SKM-1 treated with dmso at 0.1 percent for 144 hours (cell line): ENCODE results near the gene MPPE1.
"Not testable (repeated sequence)": the region's sequence is repeated elsewhere in the genome, so short reads cannot be mapped to it uniquely, and the experiment has no call there.

ENCODE experiments used
- DNase-seq: peaks from one replicate; lab custom pipeline; 2025; ENCODE audit not compliant: unreplicated experiment; lab: John Stamatoyannopoulos, UW

MPPE1 gene

DNA sequence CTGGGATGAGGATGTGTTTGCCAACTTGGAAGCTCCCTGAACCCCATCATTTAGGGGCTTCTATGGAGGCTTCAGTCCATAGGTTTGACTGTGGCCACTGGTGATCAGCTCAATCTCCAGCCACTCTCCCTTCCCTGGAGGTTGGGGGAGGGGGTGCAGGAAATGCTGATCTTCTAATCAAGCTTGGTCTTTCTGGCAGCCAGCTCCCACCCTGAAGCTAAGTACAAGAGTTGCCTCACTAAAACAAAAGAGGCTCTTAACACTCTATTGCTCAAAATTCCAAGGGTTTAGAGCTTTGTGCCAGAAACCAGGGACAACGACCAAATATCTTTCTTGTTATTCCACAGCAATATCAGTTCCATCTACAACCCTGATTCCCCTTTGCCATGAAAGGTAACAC, 19.4 kb upstream of the MPPE1 start:
- DNase-seq = no peak

DNA sequence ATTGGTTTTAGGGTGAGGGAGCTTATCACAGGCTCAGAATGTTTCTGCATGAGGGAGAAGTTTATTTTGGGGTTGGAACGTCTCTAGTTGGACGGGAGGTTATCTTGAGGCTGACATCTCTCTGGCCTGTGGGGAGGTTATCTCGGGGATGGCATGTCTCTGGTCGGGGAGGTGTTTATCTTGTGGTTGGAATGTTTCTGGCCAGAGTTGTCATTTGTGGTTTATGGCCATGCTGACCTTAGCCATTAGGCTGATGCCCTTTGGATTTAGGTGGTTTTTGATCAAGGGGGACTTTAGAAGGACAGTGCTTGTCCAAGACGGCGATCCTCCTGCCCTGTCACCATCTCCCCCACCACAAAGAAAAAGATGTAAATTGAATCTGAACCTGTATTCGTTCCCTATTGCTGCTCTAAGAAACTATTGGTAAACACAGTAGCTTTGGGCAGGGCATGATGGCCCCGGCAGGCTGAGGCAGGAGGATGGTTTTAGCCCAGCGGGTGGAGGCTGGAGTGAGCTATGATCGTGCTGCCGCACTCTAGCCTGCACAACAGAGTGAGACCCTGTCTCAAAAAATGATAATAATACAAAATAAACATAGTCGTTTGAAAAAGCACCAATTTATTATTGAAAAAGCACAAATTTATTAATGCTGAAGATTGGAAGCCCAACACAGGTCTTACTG, 17.8 kb upstream of the MPPE1 start:
- DNase-seq = no peak

DNA sequence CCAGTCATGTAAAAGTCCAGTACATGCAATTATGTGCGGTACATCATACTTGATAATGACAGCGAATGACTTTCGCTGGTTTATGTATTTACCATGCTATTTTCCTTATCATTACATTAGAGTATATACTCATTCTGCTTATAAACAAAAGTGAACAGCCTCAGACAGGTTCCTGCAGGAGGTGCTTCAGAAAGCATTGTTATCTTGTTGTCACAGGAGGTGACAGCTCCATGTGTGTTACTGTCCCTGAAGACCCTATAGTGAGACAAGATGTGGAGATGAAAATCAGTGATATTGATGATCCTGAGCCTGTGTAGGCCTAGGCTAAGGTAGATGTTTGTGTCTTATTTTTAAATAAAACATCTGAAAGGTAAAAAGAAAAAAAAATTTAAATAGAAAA, 15.3 kb upstream of the MPPE1 start:
- no peak for DNase-seq

DNA sequence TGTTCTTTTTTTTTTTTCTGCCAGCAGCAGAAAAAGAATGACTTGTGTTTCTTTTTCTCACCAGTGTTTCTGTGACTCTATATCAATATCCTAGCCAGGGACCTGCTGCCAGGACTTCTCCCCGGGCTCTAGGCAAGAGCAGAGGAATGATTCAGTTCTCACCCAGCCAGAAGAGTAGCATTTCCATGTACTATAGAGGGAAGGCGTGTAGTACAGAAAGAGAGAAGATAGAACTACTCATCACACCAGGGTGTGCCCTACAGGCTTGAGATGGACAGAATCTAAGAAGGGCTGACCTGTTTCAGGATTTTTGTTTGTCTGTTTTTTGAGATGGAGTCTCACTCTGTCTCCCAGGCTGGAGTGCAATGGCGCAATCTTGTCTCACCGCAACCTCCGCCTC, 11.4 kb upstream of the MPPE1 start:
- DNase-seq = not testable (repeated sequence)

DNA sequence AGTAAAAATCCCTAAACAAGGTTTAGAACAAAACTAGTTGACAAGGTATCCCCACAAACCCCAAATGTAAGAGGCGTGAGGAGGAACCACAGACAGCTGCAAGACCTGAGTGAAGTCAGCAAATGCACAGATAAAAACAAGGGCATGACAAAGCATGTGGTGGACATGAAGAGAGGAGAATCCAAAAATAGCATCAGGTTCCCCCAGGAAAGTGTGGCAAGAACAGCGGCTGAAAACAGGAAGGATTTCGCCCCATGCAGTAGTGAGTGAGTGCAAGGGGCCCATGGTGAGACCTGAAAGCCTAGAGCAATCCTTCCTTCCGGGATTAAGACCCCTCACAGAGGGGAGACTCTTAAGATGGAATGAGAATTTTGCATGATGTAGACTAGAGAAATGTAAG, 8.8 kb upstream of the MPPE1 start:
- DNase-seq = peak; percentile 93

DNA sequence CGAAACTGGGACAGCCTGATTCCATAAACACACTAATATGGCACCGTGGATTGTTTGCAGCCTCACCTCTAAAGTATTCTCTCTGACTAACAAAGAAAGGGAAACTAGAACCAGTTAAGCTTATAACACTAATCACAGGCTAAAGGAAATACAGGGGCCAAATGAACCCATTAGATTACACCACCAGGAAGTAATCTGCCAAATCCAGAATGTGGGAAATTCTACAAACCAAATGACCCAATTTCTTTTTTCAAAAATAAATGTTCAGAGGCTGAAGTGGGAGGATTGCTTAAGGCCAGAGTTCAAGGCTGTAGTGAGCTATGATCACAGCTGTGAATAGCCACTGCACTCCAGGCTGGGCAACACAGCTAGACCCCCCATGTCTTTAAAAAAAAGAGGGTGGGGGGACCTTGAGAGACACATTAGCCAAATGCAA, 1.5 kb upstream of the MPPE1 start:
- DNase-seq = no peak

DNA sequence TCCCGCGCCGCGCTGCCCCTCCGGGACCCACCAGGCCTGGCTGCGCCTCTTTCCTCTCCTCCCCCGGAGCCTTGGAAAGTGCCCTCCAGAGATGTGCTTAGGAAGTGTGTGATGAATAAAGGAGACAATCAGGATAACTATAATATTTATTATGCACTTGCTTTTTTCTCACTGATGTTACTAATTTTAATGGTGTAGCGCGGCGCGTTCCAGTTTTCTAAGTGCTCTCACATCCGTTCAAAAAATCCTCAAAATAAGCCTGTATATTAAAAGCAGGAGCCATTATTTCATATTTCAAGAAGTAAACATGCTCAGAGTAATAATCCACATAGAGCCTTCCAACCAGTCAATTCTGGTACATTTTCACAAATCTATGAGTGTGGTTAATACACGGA, 941 bp upstream of the MPPE1 start:
- DNase-seq = no peak

DNA sequence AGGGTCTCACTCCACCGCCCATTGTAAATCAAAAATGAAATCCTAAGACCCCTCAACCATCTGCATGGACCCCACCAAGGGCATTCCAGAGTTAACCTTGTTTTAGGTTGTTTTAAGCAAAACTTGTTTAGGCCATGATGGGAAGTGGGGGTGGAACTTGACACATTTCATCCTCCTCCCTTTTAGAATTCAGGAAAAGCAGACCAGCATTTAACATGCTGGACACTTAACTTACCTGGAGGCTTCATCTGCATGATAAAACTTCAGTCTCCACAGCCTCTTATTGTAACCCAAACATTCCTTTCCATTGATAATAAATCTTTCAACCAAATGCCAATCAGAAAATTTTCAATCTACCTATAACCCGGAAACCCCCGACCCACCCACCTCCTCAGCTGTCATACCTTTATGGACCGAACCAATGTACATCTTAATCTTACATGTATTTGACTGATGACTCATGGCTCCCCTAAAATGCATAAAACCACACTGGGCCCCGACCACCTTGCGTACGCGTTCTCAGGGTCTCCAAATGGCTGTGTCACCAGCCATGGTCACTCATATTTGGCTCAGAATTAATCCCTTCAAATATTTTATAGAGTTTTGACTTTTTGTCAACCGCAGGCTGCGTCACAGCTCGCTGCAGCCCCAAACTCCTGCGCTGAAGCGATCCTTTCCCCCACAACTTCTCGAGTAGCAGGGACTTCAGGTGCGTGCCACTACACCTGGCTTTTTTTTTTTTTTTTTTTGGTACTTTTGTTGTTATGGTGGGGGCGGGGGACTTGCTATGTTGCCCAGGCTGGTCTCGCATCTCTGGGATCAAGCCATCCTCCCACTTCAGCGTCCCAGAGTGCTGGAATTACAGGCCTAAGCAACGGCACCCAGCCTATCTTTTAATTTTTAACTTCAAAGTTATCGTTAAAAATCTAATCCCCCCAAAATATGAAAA, 917 bp downstream of the MPPE1 start:
- no peak for DNase-seq

DNA sequence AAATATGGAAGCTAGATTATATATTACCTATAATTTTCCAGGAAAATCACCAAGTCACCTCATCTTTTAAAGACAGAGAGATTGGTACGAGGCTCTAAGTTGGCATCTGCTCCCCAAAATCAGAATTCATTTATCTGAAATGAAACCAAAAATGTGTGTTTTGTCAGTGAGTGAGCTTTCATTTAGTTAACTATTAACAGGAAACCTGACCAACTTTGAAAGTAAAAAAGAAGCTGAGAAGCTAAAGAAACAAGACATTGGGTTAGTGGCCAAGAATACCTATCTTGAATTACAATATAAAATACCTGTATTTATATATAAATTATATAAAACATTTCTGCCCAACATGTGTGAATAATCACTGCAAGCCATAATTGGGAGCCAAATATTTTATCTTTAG, 1.9 kb downstream of the MPPE1 start:
- DNase-seq = no peak

DNA sequence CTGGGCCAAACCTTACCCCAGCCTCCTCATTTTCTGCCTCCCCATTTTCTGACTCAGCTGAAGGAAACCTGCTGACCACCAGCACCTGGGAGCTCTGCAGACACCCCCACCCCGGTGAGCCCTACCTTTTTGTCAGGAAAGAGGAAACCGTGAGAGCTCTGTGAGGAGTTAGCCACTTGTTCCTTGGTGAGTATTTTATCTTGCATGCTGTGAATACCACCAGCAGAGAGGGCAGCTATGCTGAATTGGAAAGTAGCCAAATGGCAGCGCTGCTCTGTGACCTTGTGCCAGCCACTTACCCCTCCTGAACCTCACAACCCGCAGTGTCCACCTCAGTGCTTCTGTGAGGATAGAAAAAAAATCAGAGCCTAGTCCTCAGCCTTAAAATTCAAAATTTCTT, 2.5 kb downstream of the MPPE1 start:
- DNase-seq = no peak

DNA sequence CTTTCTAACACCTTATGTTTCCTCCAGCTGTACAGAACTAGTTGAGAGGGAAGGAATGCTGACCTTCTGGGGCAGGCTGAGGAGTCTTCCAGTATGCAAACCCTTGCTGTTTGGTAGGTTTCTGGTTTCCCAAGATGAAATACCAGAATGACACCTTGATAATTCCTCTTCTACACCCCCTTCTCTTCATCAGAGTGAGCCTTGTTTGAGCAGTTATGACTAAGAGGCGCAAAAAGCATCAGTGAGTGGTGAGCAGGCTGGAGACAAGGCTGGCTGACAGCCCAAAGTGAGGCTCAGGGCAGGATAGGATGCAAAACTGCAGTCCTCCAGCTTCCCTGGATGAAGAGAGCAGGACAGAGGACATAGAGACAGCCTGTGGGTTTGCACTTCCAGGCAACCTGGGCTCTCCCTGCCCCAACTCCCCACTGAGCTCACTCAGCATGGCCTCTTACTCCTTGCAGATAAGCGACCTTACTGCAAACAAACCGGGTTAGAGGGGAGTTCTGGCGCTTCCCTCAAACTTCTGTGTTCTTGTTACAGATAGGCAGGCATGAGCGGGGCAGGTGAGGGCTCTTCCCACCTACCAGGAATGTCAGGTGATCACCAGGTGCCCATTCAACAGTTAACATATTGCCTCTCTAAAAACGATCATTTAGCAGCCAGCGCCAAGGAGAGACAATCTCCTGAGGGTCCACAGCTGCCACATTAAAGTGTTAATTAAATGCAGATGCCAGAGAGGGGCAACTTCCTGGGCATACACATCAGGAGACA, 5.4 kb downstream of the MPPE1 start:
- no peak for DNase-seq

DNA sequence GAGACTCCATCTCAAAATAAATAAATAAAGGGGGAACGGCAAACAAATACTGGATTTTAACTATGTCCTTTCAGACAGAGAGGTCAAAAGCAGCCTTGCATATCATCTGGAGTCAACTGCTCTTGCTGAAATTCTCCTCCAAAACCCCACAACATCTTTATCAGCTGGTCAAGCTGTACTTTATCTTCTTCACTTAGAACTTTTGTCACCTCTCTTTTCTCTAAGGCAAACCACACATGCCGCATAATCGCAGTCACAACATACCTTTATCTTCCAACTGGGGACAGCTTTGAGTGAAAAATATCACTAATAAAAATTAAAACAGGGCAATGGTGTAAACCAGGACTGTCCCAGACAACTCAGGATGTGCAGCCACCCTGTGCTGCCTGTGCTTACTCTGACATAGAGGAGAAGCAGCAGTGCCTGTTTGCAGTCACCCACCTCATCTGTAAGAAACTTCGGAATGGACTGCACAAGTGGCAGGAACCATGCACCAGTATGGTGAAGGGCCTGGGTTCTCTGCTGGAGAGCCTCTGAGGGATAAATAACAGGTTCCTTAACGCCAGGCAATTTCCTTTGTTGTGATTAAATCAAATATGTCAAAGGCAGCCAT, 6.2 kb downstream of the MPPE1 start:
- DNase-seq = no peak

DNA sequence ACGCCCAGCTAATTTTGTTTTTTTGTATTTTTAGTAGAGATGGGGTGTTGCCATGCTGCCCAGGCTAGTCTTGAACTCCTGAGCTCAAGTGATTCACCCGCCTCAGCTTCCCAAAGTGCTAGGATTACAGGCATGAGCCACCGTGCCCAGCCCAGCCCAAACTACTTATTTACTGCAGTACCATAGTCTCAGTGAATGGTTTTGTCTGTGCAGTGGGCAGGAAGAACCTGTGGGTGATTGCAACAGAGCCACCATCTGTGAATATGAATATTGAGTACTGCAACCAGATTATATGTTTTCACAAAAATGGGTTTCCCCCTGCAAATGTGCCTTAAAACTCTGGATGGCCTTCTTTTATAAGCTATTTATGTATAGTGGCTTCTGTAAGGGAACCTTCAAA, 9.1 kb downstream of the MPPE1 start:
- DNase-seq = no peak

DNA sequence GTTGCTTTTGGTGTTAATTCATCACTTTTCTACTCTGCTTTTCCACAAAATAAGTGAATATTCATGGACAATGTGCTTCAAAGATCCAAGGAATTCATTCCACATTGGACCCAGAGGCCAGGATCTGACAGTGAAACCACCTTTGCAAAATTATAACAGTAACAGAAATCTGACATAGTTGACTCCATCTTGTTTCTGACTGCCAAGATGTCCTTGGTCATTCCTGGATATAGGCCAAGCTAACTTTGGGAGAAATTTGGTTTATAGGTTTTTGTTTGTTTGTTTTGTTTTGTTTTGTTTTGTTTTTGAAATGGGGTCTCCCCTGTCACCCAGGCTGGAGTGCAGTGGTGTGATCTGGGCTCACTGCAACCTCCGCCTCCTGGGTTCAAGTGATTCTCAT, 10.3 kb downstream of the MPPE1 start:
- no peak for DNase-seq

DNA sequence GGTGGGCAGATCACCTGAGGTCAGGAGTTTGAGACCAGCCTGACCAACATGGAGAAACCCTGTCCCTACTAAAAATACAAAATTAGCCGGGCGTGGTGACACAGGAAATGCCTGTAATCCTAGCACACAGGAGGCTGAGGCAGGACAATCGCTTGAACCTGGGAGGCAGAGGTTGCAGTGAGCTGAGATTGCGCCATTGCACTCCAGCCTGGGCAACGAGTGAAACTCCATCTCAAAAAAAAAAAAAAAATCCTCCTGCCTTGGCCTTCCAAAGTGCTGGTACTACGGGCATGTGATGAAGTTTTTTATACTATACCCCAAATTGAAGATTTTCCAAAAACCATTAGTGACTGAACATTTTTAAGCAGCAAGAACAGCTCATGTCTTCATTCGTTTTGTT, 15.7 kb downstream of the MPPE1 start:
- DNase-seq = not testable (repeated sequence)

DNA sequence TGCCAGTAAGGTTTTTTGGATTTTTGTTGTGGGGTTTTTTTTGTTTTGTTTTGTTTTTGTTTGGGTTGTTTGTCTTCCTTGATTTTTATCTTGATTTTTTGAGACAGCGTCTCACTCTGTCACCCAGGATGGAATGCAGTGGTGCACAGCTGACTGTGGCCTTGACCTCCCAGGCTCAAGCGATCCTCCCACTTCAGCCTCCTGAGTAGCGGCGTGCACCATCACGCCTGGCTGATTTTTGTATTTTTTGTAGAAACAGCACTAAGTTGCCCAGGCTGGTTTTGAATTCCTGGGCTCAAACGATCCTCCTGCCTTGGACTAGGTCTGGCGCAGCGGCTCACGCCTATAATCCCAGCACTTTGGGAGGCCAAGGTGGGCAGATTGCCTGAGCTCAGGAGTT, 16.4 kb downstream of the MPPE1 start:
- DNase-seq = no peak

DNA sequence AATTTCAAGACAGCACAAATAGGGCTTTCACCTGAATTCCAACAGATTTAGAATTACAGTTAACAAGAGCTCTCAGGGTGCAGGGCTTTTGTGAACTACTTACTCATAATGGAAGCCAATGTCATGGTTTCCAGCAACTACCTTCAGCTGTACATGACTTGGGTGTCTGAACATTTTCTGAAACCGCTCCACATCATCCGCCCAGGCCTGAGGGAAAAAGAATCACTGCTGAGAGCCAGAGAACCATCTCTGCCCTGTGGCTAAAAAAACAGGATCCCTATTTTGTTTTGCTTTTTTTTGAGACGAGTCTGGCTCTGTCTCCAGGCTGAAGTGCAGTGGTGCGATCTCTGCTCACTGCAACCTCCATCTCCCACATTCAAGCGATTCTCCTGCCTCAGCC, 18.8 kb downstream of the MPPE1 start:
- DNase-seq = no peak

DNA sequence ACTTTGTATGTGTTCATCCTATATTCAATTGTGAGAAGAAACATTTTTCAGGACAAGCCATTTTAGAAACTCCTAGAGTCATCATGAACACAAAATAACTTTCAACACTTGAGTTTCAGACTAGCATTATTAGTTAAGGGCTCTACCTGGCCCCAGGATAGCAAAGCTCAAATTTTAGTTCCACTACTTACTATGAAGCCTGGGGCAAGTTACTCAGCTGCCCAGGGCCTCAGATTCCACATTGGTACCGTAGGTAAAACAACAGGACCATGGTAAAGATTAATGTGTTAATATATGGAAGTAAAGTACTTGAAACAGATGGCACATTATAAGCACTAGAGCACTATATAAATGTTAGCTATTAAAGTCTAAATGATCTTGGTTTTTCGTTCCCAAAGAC, 19.4 kb downstream of the MPPE1 start:
- no peak for DNase-seq

DNA sequence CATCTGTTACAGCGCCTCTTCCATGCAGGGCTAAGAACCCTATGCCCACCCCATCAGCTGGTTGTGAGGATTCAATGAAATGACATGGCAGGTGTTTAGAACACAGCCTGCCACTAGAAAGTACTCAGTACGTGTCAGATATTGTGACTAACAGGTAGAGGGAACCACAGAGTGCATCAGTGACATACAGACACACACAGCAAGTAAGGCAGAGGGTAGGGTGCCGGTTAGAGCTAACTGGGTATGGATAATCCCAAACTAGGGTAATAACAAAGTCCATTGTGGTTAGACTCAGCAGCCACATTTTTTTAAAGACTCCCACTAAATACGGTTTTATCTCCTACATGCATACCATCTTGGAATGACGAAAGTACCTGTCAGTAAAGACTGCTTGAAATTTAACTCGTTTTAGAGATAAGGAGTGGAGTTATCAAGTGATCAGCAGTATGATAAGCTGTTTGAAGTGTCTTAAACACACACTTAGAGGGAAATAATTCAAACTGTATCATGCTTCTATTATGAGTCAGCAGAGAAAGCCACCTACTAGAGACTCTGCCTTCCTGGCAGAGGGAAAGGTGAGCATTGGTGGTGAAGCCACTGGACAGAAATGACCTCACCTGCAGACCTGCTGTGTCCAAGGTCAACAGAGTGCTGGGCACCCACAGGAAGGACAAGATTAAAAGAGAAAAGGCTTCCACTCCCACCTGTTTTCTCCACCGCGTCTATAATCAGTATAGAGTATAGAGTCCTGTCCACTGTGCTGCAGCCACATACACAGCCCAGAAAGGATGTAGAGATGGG, 20.6 kb downstream of the MPPE1 start:
- DNase-seq = no peak

DNA sequence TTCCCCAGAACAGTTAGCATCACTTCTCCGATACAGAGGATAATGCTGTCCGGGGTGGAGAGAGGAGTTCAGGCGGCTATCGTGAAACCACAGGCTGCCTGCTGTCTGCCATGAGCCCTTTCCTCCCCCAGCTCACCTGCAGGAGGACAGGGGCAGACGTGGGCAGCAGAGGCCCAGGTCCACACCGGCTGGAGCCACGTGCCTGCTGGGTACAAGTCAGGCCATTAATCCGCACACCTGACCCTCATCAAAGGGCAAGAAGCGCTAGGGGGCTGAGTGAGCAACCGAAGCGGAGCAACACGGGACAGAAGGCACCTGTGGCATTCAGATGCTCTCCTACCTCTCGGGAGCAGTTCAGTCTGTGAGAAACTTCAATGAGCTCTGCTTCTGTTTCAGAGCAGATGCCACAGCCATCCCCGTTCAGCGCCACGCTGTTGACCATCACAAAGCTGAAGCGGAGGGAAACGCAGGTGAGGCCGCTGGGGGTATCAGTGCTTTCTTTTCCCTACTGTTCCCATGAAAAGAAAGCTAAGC, 21.5 kb downstream of the MPPE1 start:
- DNase-seq = no peak
